ENCODE data around the gene PPT1.

PPT1 gene

GRCh38 chr1:40029608-40030007 is 67.4 kb downstream of the PPT1 start:
- no peak overlapping the region for H3K4me3 ChIP-seq (ENCODE audit: low read length, poor library complexity, severe bottlenecking)
- no peaks in the 10 kb centered on the region for H3K9me2 ChIP-seq (replicated peaks; ENCODE audit: low read depth, low read length)
- H3K9me3 ChIP-seq (ENCODE audit: insufficient read depth, low read depth, low read length), result no peaks in the 10 kb centered on the region; the same call in 1 of the 2 replicates
- no peak overlapping the region for H3K9ac ChIP-seq (ENCODE audit: low read depth, low read length, poor library complexity, severe bottlenecking)
- no peaks in the 10 kb centered on the region for H3F3A ChIP-seq (ENCODE audit: low read depth)
- no peaks in the 10 kb centered on the region for H3K79me2 ChIP-seq (ENCODE audit: insufficient read depth, low read length)
- H2AFZ ChIP-seq (ENCODE audit: low read length), result no peak overlapping the region
- no peaks in the 10 kb centered on the region for H3K36me3 ChIP-seq (ENCODE audit: insufficient read depth, low read length)
- no peak for TF ChIP-seq EZH2phosphoT487 (IDR thresholded peaks at IDR 0.05; ENCODE audit: borderline replicate concordance)
- no peak for TF ChIP-seq CTCF (conservative IDR thresholded peaks at IDR 0.05; ENCODE audit: low read length)
- H3K4me1 ChIP-seq (ENCODE audit: insufficient read depth, low read length, poor library complexity, severe bottlenecking), result peaks cover 26% of the 10 kb centered on the region
- no peak overlapping the region for H3K4me2 ChIP-seq (ENCODE audit: low read depth, low read length, poor library complexity, severe bottlenecking)
- no peaks in the 10 kb centered on the region for H4K20me1 ChIP-seq (ENCODE audit: insufficient read depth, low read length, poor library complexity, severe bottlenecking)
- no peaks in the 10 kb centered on the region for H3K27me3 ChIP-seq (ENCODE audit: insufficient read depth, low read length, poor library complexity, severe bottlenecking)

GRCh38 chr1:40027647-40028046 is 69.4 kb downstream of the PPT1 start:
- no peak overlapping the region for H3K4me3 ChIP-seq (ENCODE audit: low read length, poor library complexity, severe bottlenecking)

GRCh38 chr1:40024671-40025070 is 72.4 kb downstream of the PPT1 start:
- Histone ChIP-seq H3K4me2 (ENCODE audit: low read depth, low read length, poor library complexity, severe bottlenecking) (no peak overlapping the region), H3K4me1 (ENCODE audit: insufficient read depth, low read length, poor library complexity, severe bottlenecking) (peaks cover 12% of the 10 kb centered on the region), H3F3A (ENCODE audit: low read depth) (no peaks in the 10 kb centered on the region), H3K9me2 (replicated peaks; ENCODE audit: low read depth, low read length) (no peaks in the 10 kb centered on the region), H3K36me3 (ENCODE audit: insufficient read depth, low read length) (no peaks in the 10 kb centered on the region), H3K9ac (ENCODE audit: low read depth, low read length, poor library complexity, severe bottlenecking) (no peak overlapping the region), H4K20me1 (ENCODE audit: insufficient read depth, low read length, poor library complexity, severe bottlenecking) (no peaks in the 10 kb centered on the region), H3K9me3 (ENCODE audit: insufficient read depth, low read depth, low read length) (peaks cover 4% of the 10 kb centered on the region; the same call in 1 of the 2 replicates), H3K27me3 (ENCODE audit: insufficient read depth, low read length, poor library complexity, severe bottlenecking) (no peaks in the 10 kb centered on the region), H2AFZ (ENCODE audit: low read length) (no peak overlapping the region), H3K4me3 (ENCODE audit: low read length, poor library complexity, severe bottlenecking) (no peak overlapping the region), H3K79me2 (ENCODE audit: insufficient read depth, low read length) (no peaks in the 10 kb centered on the region)
- no peak for TF ChIP-seq EZH2phosphoT487 (IDR thresholded peaks at IDR 0.05; ENCODE audit: borderline replicate concordance)
- no peak for TF ChIP-seq CTCF (conservative IDR thresholded peaks at IDR 0.05; ENCODE audit: low read length)

More at GRCh38 chr1:40027647-40028046, 69.4 kb downstream of the PPT1 start:
- Histone ChIP-seq H3K9me2 (replicated peaks; ENCODE audit: low read depth, low read length) (no peaks in the 10 kb centered on the region), H3K79me2 (ENCODE audit: insufficient read depth, low read length) (no peaks in the 10 kb centered on the region), H3K4me2 (ENCODE audit: low read depth, low read length, poor library complexity, severe bottlenecking) (no peak overlapping the region), H3K27me3 (ENCODE audit: insufficient read depth, low read length, poor library complexity, severe bottlenecking) (no peaks in the 10 kb centered on the region), H4K20me1 (ENCODE audit: insufficient read depth, low read length, poor library complexity, severe bottlenecking) (no peaks in the 10 kb centered on the region), H3K36me3 (ENCODE audit: insufficient read depth, low read length) (no peaks in the 10 kb centered on the region), H3F3A (ENCODE audit: low read depth) (no peaks in the 10 kb centered on the region), H3K4me1 (ENCODE audit: insufficient read depth, low read length, poor library complexity, severe bottlenecking) (peaks cover 23% of the 10 kb centered on the region), H3K9ac (ENCODE audit: low read depth, low read length, poor library complexity, severe bottlenecking) (no peak overlapping the region), H2AFZ (ENCODE audit: low read length) (no peak overlapping the region), H3K9me3 (ENCODE audit: insufficient read depth, low read depth, low read length) (peaks cover 4% of the 10 kb centered on the region; the same call in 1 of the 2 replicates)
- TF ChIP-seq CTCF (conservative IDR thresholded peaks at IDR 0.05; ENCODE audit: low read length) (no peak), EZH2phosphoT487 (IDR thresholded peaks at IDR 0.05; ENCODE audit: borderline replicate concordance) (no peak)

Data from Loucy (cell line).